Measurements from ENCODE around the gene USF1. TPM values are rescaled to one million over a fixed set of nuclear protein-coding genes. Genes with fewer than 3 reads are reported as not detected.

The USF1 gene
- total and polyA plus RNA-seq, 8 donors: 15.8 to 118 (median 25.2) TPM

- no peak for FAIRE-seq
- 82 to 84% methylated on average over 8 of the region's 8 CpGs for WGBS, 2 donors
- no peaks in the 10 kb centered on the region for H3K4me1 ChIP-seq
Measured at GRCh38 chr1:161006563-161006962, 39.2 kb downstream of the USF1 start.

GRCh38 chr1:161001525-161001924 lies 44.3 kb downstream of the USF1 start:
- H3K36me3 ChIP-seq: peaks cover 0 to 31% (median 18%) of the 10 kb centered on the region in 3 donors
- 70 to 79% methylated on average over 5 of the region's 5 CpGs for WGBS, 2 donors
- H3K4me1 ChIP-seq: no peaks in the 10 kb centered on the region
- intact Hi-C loops (cut with DNase I): loop anchor here in 1 of 3 donors (10.0 kb wide), 1 partner anchor 143 kb away; no protein-coding TSS in a partner anchor
- DNase-seq (no peak), FAIRE-seq (no peak), ATAC-seq (no peak)
- no peaks in the 10 kb centered on the region for H3K27me3 ChIP-seq
- no peak for TF ChIP-seq CTCF (IDR thresholded peaks at IDR 0.05)
- no peaks in the 10 kb centered on the region for H3K9me3 ChIP-seq
- no peak overlapping the region for H3K4me3 ChIP-seq
- no peak overlapping the region for H3K27ac ChIP-seq

More at GRCh38 chr1:161006563-161006962, 39.2 kb downstream of the USF1 start:
- no peak for ATAC-seq
- no peak for TF ChIP-seq CTCF (IDR thresholded peaks at IDR 0.05)
- H3K4me3 ChIP-seq: no peak overlapping the region
- no peaks in the 10 kb centered on the region for H3K27me3 ChIP-seq
- intact Hi-C loops (cut with DNase I): loop anchor here in 1 of 3 donors (10.0 kb wide), 1 partner anchor 138 kb away; no protein-coding TSS in a partner anchor
- H3K36me3 ChIP-seq: no peaks in the 10 kb centered on the region
- H3K9me3 ChIP-seq: no peaks in the 10 kb centered on the region
- no peak for DNase-seq
- no peak overlapping the region for H3K27ac ChIP-seq

DNA sequence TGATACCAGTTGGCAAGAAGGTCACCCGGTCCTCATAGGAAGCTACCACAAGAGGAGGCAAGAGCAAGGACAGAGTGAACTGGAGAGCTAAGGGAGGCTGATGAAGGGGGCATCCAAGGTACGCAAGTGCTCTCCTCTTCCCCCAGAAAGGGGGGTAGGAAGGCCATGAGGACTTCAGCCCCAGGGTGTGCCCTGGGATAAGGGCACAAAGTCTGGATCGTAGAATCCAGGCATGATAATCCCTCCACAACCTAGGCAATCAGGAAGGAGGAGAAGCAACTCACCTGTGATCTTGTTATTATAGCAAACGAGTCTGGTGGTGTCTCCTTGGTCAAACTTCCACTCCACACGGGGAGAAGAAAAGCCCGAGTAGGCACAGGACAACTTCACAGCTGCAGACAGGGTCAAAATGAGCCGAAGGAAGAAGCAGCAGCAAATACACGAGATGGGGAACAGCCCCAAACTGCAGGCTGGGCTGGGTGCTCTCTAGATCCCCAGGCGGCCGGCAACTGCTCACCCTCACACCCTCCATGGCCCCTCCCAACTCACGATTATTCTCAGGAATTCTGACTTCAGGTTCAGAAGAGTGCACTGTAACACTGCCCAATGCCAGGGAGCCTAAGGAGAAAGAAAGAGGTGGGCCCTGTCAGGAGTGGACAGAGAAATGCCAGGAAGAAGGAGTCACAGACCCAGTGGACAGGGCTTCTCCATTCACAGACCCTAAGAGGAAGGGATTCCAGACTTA lies 44.9 kb downstream of the USF1 start:
- intact Hi-C loops (cut with DNase I): loop anchor here in 1 of 3 donors (10.0 kb wide), 1 partner anchor 144 kb away; no protein-coding TSS in a partner anchor
- no peak for TF ChIP-seq CTCF (IDR thresholded peaks at IDR 0.05)
- no peak for DNase-seq
- no peaks in the 10 kb centered on the region for H3K27me3 ChIP-seq
- no peak overlapping the region for H3K27ac ChIP-seq
- H3K9me3 ChIP-seq: no peaks in the 10 kb centered on the region
- no peaks in the 10 kb centered on the region for H3K4me1 ChIP-seq
- ATAC-seq: no peak
- H3K4me3 ChIP-seq: no peak overlapping the region
- 80 to 89% methylated on average over 11 of the region's 11 CpGs for WGBS, 2 donors
- no peak for FAIRE-seq
- peaks cover 0 to 31% (median 18%) of the 10 kb centered on the region in 3 donors for H3K36me3 ChIP-seq

GRCh38 chr1:160999376-160999775 lies 46.4 kb downstream of the USF1 start:
- WGBS, 2 donors: 91 to 92% methylated on average over 5 of the region's 5 CpGs
- intact Hi-C loops (cut with DNase I): loop anchor here in 1 of 3 donors (10.0 kb wide), 1 partner anchor 95 kb away; the partner anchor contains the start of gene KLHDC9
- H3K4me3 ChIP-seq: no peak overlapping the region
- ATAC-seq (no peak), DNase-seq (no peak), FAIRE-seq (no peak)
- TF ChIP-seq CTCF (IDR thresholded peaks at IDR 0.05): no peak
- H3K27ac ChIP-seq: no peak overlapping the region
- H3K36me3 ChIP-seq: peaks cover 0 to 31% (median 18%) of the 10 kb centered on the region in 3 donors
- H3K9me3 ChIP-seq: no peaks in the 10 kb centered on the region
- H3K27me3 ChIP-seq: no peaks in the 10 kb centered on the region
- no peaks in the 10 kb centered on the region for H3K4me1 ChIP-seq
